ENCODE measurements around the gene CSTF2T.

- no peak for TF ChIP-seq CTCF (IDR thresholded peaks at IDR 0.05)
- no peak for TF ChIP-seq POLR2A (IDR thresholded peaks at IDR 0.05)
Measured at GRCh38 chr10:51698473-51699063, 827 bp downstream of the CSTF2T start.
